Measurements from ENCODE around the gene AGER. TPM values are rescaled to one million over a fixed set of nuclear protein-coding genes. Genes with fewer than 3 reads are reported as not detected.

The AGER gene
- total and polyA plus RNA-seq, 2 of the 4 experiments (the other 2 are of a cell fraction): 0.18 to 4.2 TPM

DNA sequence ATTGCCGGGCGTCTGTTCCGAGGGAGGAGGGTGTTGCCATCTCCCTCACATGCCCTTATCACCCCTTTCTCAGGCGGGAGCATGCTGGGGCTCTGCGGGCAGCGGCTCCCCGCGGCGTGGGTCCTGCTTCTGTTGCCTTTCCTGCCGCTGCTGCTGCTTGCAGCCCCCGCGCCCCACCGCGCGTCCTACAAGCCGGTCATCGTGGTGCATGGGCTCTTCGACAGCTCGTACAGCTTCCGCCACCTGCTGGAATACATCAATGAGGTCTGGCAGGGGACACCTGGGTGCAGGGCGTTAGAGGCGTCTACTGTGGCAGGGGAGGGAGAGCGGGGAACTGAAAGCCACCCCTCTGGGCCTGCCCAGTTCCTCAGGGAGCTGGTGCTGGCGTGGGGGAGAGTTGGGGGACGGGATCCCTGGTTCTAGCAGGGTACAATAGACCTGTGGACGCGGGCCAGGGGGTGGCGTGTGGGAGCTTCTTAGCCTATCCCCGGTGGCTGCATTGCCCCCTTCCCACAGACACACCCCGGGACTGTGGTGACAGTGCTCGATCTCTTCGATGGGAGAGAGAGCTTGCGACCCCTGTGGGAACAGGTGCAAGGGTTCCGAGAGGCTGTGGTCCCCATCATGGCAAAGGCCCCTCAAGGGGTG, 29.4 kb downstream of the AGER start:
- Histone ChIP-seq H4K8ac (ENCODE audit: low read depth in 2 of 2, low read length in 2 of 2) (peak overlapping the region; percentile 75 to 96), H3K79me1 (ENCODE audit: low read depth in 1 of 2, low read length in 2 of 2) (peaks cover 6 to 34% of the 10 kb centered on the region in 2 experiments), H2AK5ac (ENCODE audit: low read depth, low read length) (peak overlapping the region; percentile 57; the same call in 1 of the 2 replicates), H3K4me1 (ENCODE audit: control insufficient read depth, insufficient read depth, low read length) (peaks cover 23% of the 10 kb centered on the region), H3K27ac (ENCODE audit: insufficient read depth, low read length) (peak overlapping the region; percentile 84), H3K27me3 (ENCODE audit: control insufficient read depth, insufficient read depth, low read length) (no peaks in the 10 kb centered on the region), H3K9me3 (ENCODE audit: control insufficient read depth, insufficient read depth, low read length) (no peaks in the 10 kb centered on the region), H2BK15ac (ENCODE audit: low read depth, low read length) (0 out of 3 replicates have a peak overlapping the region, but pooled peaks have one; percentile 16), H3K4me3 (ENCODE audit: insufficient read depth, low read depth, low read length) (peak overlapping the region; percentile 67), H3K4me2 (ENCODE audit: low read depth, low read length) (peak overlapping the region; percentile 79), H3K23ac (ENCODE audit: low read depth, low read length) (peak overlapping the region; percentile 75), H2AFZ (replicated peaks; ENCODE audit: low read length, poor library complexity) (peak overlapping the region; percentile 96), H3K9me1 (ENCODE audit: insufficient read depth, low read length) (0 out of 2 replicates have a peak, but pooled peaks cover 4% of the 10 kb centered on the region), H2AK9ac (replicated peaks; ENCODE audit: low read depth, low read length, poor library complexity) (peak overlapping the region; percentile 98), H2BK5ac (ENCODE audit: low read depth, low read length, poor library complexity, severe bottlenecking) (peak overlapping the region; percentile 82), H3K56ac (ENCODE audit: extremely low read depth, insufficient read depth, low read length) (0 out of 2 replicates have a peak overlapping the region, but pooled peaks have one; percentile 78), H3K14ac (replicated peaks; ENCODE audit: low read depth, low read length) (peak overlapping the region; percentile 87), H3K18ac (ENCODE audit: low read depth, low read length) (no peak overlapping the region; the same call in 1 of the 2 replicates), H3K4ac (ENCODE audit: low read depth, low read length) (peak overlapping the region; percentile 84), H3K9ac (ENCODE audit: low read depth, low read length) (peak overlapping the region; percentile 70), H4K5ac (ENCODE audit: low read depth, low read length) (peak overlapping the region; percentile 51; the same call in 1 of the 2 replicates), H2BK20ac (ENCODE audit: low read depth, low read length) (no peak overlapping the region; the same call in 1 of the 2 replicates), H4K91ac (ENCODE audit: insufficient read depth, low read depth, low read length) (peak overlapping the region; percentile 86; the same call in 1 of the 2 replicates), H2BK120ac (ENCODE audit: low read depth, low read length) (peak overlapping the region; percentile 78), H4K20me1 (ENCODE audit: insufficient read depth, low read length) (no peaks in the 10 kb centered on the region), H3K36me3 (ENCODE audit: control insufficient read depth, insufficient read depth, low read length) (peaks cover 11% of the 10 kb centered on the region)
- in situ Hi-C loops (cut with MboI; ENCODE audit: low sequenced_read_pairs): loop anchor here (5.0 kb wide), 1 partner anchor 37 kb away; no protein-coding TSS in a partner anchor
- dilution Hi-C loops (cut with HindIII; ENCODE audit: low sequenced_read_pairs, unreplicated experiment): no loop called here
- 2% methylated on average over 19 of the region's 34 CpGs; no CpG with 5 or more reads in 1 of the 2 experiments for WGBS, 2 experiments (ENCODE audit: extremely low coverage in 2 of 2, insufficient read length in 1 of 2)
- POLR2A ChIA-PET (ENCODE audit: unreplicated experiment): no interaction called here
- CTCF ChIA-PET: interaction anchor here (1.0 to 1.1 kb wide), 2 partner anchors 40 to 45 kb away, joined by 3 read pairs; partner anchors contain the start of gene TNXB
- ATAC-seq (ENCODE audit: low read depth) (peak; percentile 50), DNase-seq (peak; percentile 71)
- no TSS peak for BruUV-seq (replicated peaks)
- intact Hi-C loops (cut with micrococcal nuclease): loop anchor here (1.0 to 10.0 kb wide), 6 partner anchors 35 to 252 kb away; partner anchors contain the start of genes SKIC2 and ZBTB12
- TF ChIP-seq RCOR1 (IDR thresholded peaks at IDR 0.05; ENCODE audit: insufficient replicate concordance, low read length) (no peak), NFE2L2 (IDR thresholded peaks at IDR 0.05; ENCODE audit: low read depth, low read length) (no peak), CHD1 (IDR thresholded peaks at IDR 0.05; ENCODE audit: low read depth, low read length) (no peak), FOS (IDR thresholded peaks at IDR 0.05; ENCODE audit: low read depth, low read length) (no peak), RAD21 (IDR thresholded peaks at IDR 0.05; ENCODE audit: low read length) (peak; percentile 72), USF2 (IDR thresholded peaks at IDR 0.05; ENCODE audit: low read depth, low read length) (no peak), MAZ (IDR thresholded peaks at IDR 0.05; ENCODE audit: borderline replicate concordance, low read depth, low read length) (no peak), CTCF (conservative IDR thresholded peaks at IDR 0.05; ENCODE audit: low read depth, low read length) (peak; percentile 56), SMC3 (IDR thresholded peaks at IDR 0.05; ENCODE audit: low read depth, low read length) (peak; percentile 60), RFX5 (IDR thresholded peaks at IDR 0.05; ENCODE audit: low read depth, low read length) (no peak), MXI1 (IDR thresholded peaks at IDR 0.05; ENCODE audit: borderline replicate concordance, low read depth, low read length) (peak; percentile 63; the same call in 1 of the 2 replicates), MAFK (IDR thresholded peaks at IDR 0.05; ENCODE audit: low read depth, low read length) (no peak)
- TF ChIP-seq, protein P1, sequence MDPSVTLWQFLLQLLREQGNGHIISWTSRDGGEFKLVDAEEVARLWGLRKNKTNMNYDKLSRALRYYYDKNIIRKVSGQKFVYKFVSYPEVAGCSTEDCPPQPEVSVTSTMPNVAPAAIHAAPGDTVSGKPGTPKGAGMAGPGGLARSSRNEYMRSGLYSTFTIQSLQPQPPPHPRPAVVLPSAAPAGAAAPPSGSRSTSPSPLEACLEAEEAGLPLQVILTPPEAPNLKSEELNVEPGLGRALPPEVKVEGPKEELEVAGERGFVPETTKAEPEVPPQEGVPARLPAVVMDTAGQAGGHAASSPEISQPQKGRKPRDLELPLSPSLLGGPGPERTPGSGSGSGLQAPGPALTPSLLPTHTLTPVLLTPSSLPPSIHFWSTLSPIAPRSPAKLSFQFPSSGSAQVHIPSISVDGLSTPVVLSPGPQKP (IDR thresholded peaks at IDR 0.05; ENCODE audit: borderline replicate concordance, low read depth, low read length): no peak

Measured in IMR-90 (cell line).